Stomach (tissue), 9 donors: ENCODE measurements around the gene GPC5. TPM values are rescaled to one million over a fixed set of nuclear protein-coding genes. Genes with fewer than 3 reads are reported as not detected.

ENCODE experiments used
- DNase-seq, 2 donors: peaks; one replicate each; pipeline versions ENCODE4 v3.0.0 to v3.0.0-alpha.2; 2013 to 2019
- H3K27ac ChIP-seq, 5 donors: fragments of 200-600 bp in 4 of 5; sonication (generic) in 4 of 5; one replicate each; pipeline ENCODE4 v1.5.1; 2013 to 2019; ENCODE audit warnings: mild to moderate bottlenecking in 1 of 5, moderate library complexity in 1 of 5
- H3K27me3 ChIP-seq, 3 donors: fragments of 200-600 bp; sonication (generic); one replicate each; pipeline ENCODE4 v1.5.1; 2017 to 2019; ENCODE audit warnings: mixed run types in 1 of 3
- H3K36me3 ChIP-seq, 4 donors: fragments of 200-600 bp; sonication (generic); 1 replicate in 3 of 4; 2 replicates in 1 of 4; pipeline ENCODE4 v1.5.1; 2016 to 2019
- H3K4me1 ChIP-seq, 4 donors: fragments of 200-600 bp; sonication (generic); one replicate each; pipeline ENCODE4 v1.5.1; 2016 to 2019
- H3K4me3 ChIP-seq, 4 donors: fragments of 200-600 bp; sonication (generic) in 3 of 4; one replicate each; pipeline ENCODE4 v1.5.1; 2016 to 2019; ENCODE audit warnings: mild to moderate bottlenecking in 1 of 4
- H3K9me3 ChIP-seq, 4 donors: fragments of 200-600 bp; sonication (generic); one replicate each; pipeline ENCODE4 v1.5.1; 2016 to 2019
- CTCF ChIP-seq, 7 experiments: fragments of 450-650 bp in 4 of 7; fragments of 200-600 bp in 3 of 7; sonication (generic) in 3 of 7; IDR thresholded peaks; one replicate each; pipeline ENCODE4 v1.5.1; 2016 to 2019; ENCODE audit warnings: antibody characterized with exemption in 7 of 7, control low read depth in 2 of 7, mild to moderate bottlenecking in 1 of 7
- EP300 ChIP-seq: sonication (generic); formaldehyde crosslinking; IDR thresholded peaks from one replicate; pipeline ENCODE4 v1.6.1; 2017; ENCODE audit warnings: antibody characterized with exemption
- POLR2A ChIP-seq, 4 donors: fragments of 450-650 bp; IDR thresholded peaks; one replicate each; pipeline ENCODE4 v1.6.1; 2016; ENCODE audit warnings: antibody characterized with exemption in 4 of 4, control low read depth in 2 of 4, mild to moderate bottlenecking in 1 of 4, moderate library complexity in 1 of 4
- POLR2AphosphoS5 ChIP-seq, 3 donors: sonication (generic); formaldehyde crosslinking; IDR thresholded peaks; one replicate each; pipeline ENCODE4 v1.6.1; 2016; ENCODE audit warnings: antibody characterized with exemption in 3 of 3
- WGBS, 5 donors: extraction: QIAGEN DNeasy Blood & Tissue Kit in 3 of 5; methylation state at CpG; one replicate each; pipeline versions ENCODE4 v1.1.5 to v1.1.7; 2013 to 2018; 5-methylcytosine and 5-hydroxymethylcytosine counted together
- intact Hi-C: fragments of 100-400 bp; cut with DNase I; formaldehyde crosslinking; loops from one replicate; pipeline ENCODE4 v1.15.1; 2023; ENCODE audit warnings: low total_unique reads
- polyA plus RNA-seq, 3 donors: library from polyadenylated mRNA; stranded (reverse); fragments of 200-250 nt; gene quantifications; one replicate each; pipeline ENCODE4 v1.2.3, GENCODE V29; 2013
- total RNA-seq, 5 donors: library from RNA; depleted of rRNA; stranded (reverse); fragments of >200 nt; gene quantifications; one replicate each; pipeline versions ENCODE4 v1.1.0 to v1.2.3, GENCODE V29; 2014 to 2016
- donor health status: healthy with polysubstance abuse.
- donor health status: Bipolar disorder and iron deficiency.
- donor health status: healthy.

The GPC5 gene
- total and polyA plus RNA-seq, 8 donors: 0.87 to 2.8 TPM; not detected in 6

GRCh38 chr13:91816263-91816807 is 417.9 kb downstream of the GPC5 start:
- DNase-seq: no peak
- intact Hi-C loops: no loop called here
- Histone ChIP-seq H3K9me3 (no peaks in the 10 kb centered on the region), H3K27me3 (no peaks in the 10 kb centered on the region), H3K4me3 (no peak overlapping the region), H3K36me3 (no peaks in the 10 kb centered on the region), H3K27ac (no peak overlapping the region), H3K4me1 (peaks cover 0 to 14% (median 0%) of the 10 kb centered on the region in 4 donors)
- no peak for TF ChIP-seq CTCF (IDR thresholded peaks at IDR 0.05)
- TF ChIP-seq POLR2AphosphoS5 (IDR thresholded peaks at IDR 0.05): no peak
- TF ChIP-seq POLR2A (IDR thresholded peaks at IDR 0.05): no peak
- no peak for TF ChIP-seq EP300
- 45 to 55% (median 47%) methylated on average over 4 of the region's 4 CpGs for WGBS, 5 donors

- Histone ChIP-seq H3K27me3 (no peaks in the 10 kb centered on the region), H3K36me3 (no peaks in the 10 kb centered on the region), H3K4me3 (no peak overlapping the region), H3K4me1 (peaks cover 0 to 12% (median 0%) of the 10 kb centered on the region in 4 donors), H3K27ac (no peak overlapping the region), H3K9me3 (no peaks in the 10 kb centered on the region)
- no peak for TF ChIP-seq POLR2AphosphoS5 (IDR thresholded peaks at IDR 0.05)
- TF ChIP-seq EP300: no peak
- no peak for TF ChIP-seq POLR2A (IDR thresholded peaks at IDR 0.05)
- TF ChIP-seq CTCF (IDR thresholded peaks at IDR 0.05): no peak
- 50 to 63% (median 56%) methylated on average over 5 of the region's 5 CpGs for WGBS, 5 donors
- intact Hi-C loops: no loop called here
- DNase-seq: peak in 1 of 2 donors; percentile 59
These were observed 418.8 kb downstream of the GPC5 start for GRCh38 chr13:91817250-91817649.

GRCh38 chr13:91824416-91824815 is 426.0 kb downstream of the GPC5 start:
- Histone ChIP-seq H3K9me3 (peaks cover 0 to 13% (median 4%) of the 10 kb centered on the region in 4 donors), H3K4me1 (no peaks in the 10 kb centered on the region), H3K27ac (no peak overlapping the region), H3K36me3 (no peaks in the 10 kb centered on the region), H3K4me3 (no peak overlapping the region), H3K27me3 (no peaks in the 10 kb centered on the region)
- intact Hi-C loops: no loop called here
- TF ChIP-seq CTCF (IDR thresholded peaks at IDR 0.05) (no peak), EP300 (no peak), POLR2AphosphoS5 (IDR thresholded peaks at IDR 0.05) (no peak), POLR2A (IDR thresholded peaks at IDR 0.05) (no peak)
- DNase-seq: no peak

GRCh38 chr13:91825516-91825915 is 427.1 kb downstream of the GPC5 start:
- Histone ChIP-seq H3K4me3 (no peak overlapping the region), H3K36me3 (no peaks in the 10 kb centered on the region), H3K27me3 (no peaks in the 10 kb centered on the region), H3K4me1 (no peaks in the 10 kb centered on the region), H3K9me3 (peaks cover 3 to 22% (median 6%) of the 10 kb centered on the region in 4 donors), H3K27ac (no peak overlapping the region)
- peak in 1 of 2 donors; percentile 35 for DNase-seq
- intact Hi-C loops: no loop called here
- WGBS, 5 donors: 66 to 81% (median 77%) methylated on average over 2 of the region's 2 CpGs
- TF ChIP-seq CTCF (IDR thresholded peaks at IDR 0.05): no peak
- no peak for TF ChIP-seq EP300
- TF ChIP-seq POLR2AphosphoS5 (IDR thresholded peaks at IDR 0.05): no peak
- no peak for TF ChIP-seq POLR2A (IDR thresholded peaks at IDR 0.05)
